ENCODE measurements around the gene CLIP4.

The CLIP4 gene

GRCh38 chr2:29154610-29155009, 39.4 kb downstream of the CLIP4 start:
- TF ChIP-seq CTCF (conservative IDR thresholded peaks at IDR 0.05; ENCODE audit: low read depth, low read length) = no peak

GRCh38 chr2:29155578-29155977, 40.4 kb downstream of the CLIP4 start:
- no peak overlapping the region for H3K4me3 ChIP-seq (ENCODE audit: low read length)
- TF ChIP-seq CTCF (conservative IDR thresholded peaks at IDR 0.05; ENCODE audit: low read depth, low read length) = no peak
- DNase-seq (ENCODE audit: low read depth) = no peak

More at GRCh38 chr2:29154610-29155009, 39.4 kb downstream of the CLIP4 start:
- no peak for DNase-seq (ENCODE audit: low read depth)
- H3K4me3 ChIP-seq (ENCODE audit: low read length) = no peak overlapping the region

- TF ChIP-seq CTCF (conservative IDR thresholded peaks at IDR 0.05; ENCODE audit: low read depth, low read length) = no peak
- no peak for DNase-seq (ENCODE audit: low read depth)
- no peak overlapping the region for H3K4me3 ChIP-seq (ENCODE audit: low read length)
These were observed 41.9 kb downstream of the CLIP4 start for GRCh38 chr2:29157131-29157530.

- no peak overlapping the region for H3K4me3 ChIP-seq (ENCODE audit: low read length)
- TF ChIP-seq CTCF (conservative IDR thresholded peaks at IDR 0.05; ENCODE audit: low read depth, low read length) = no peak
- DNase-seq (ENCODE audit: low read depth) = no peak
These were observed 43.9 kb downstream of the CLIP4 start for GRCh38 chr2:29159125-29159524.

- no peak overlapping the region for H3K4me3 ChIP-seq (ENCODE audit: low read length)
- no peak for TF ChIP-seq CTCF (conservative IDR thresholded peaks at IDR 0.05; ENCODE audit: low read depth, low read length)
- DNase-seq (ENCODE audit: low read depth) = no peak
These were observed 45.0 kb downstream of the CLIP4 start for GRCh38 chr2:29160184-29160583.

- no peak for DNase-seq (ENCODE audit: low read depth)
- H3K4me3 ChIP-seq (ENCODE audit: low read length) = no peak overlapping the region
- TF ChIP-seq CTCF (conservative IDR thresholded peaks at IDR 0.05; ENCODE audit: low read depth, low read length) = no peak
These were observed 47.2 kb downstream of the CLIP4 start for GRCh38 chr2:29162204-29162928.

GRCh38 chr2:29164091-29164846, 49.1 kb downstream of the CLIP4 start:
- TF ChIP-seq CTCF (conservative IDR thresholded peaks at IDR 0.05; ENCODE audit: low read depth, low read length) = no peak
- H3K4me3 ChIP-seq (ENCODE audit: low read length) = no peak overlapping the region
- DNase-seq (ENCODE audit: low read depth) = no peak
